ENCODE data around the gene MMP2.

MMP2 gene

DNA sequence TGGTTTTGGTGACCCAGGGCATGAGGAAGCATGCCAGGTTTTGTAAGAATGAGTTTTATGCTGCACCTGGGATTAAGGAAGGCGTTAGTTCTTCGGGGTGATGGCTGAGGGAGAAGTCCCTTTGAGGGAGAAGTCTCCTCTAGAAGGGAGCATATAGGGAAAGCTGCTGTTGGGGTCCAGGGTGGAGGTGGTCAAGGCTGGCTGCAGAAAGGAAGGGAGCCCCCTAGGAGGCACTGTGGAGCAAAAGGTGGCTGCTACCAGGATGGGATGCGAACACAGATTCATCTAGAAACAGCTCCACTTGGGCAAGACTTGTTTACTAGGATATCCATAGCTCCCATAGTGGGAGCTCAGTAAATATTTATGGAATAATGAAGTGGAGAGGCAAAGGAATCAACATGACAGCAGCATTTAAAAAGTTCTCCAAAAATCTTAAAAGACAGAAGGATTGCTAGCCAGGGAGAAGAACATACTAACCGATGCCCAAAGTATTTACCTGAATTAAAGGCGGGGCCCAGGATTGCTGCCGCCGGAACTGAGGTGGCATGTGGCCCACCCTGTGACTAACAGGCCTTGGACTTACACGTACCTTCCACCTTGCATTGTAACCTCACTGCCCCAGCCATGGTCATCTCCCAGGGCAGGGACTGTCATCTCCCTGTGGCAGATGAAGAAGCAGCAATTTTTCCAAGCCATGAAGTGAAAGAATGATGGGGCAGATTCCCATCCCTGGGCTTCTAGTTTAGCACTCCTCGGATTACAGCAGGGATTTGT, 22.7 kb downstream of the MMP2 start:
- TF ChIP-seq, protein P1, sequence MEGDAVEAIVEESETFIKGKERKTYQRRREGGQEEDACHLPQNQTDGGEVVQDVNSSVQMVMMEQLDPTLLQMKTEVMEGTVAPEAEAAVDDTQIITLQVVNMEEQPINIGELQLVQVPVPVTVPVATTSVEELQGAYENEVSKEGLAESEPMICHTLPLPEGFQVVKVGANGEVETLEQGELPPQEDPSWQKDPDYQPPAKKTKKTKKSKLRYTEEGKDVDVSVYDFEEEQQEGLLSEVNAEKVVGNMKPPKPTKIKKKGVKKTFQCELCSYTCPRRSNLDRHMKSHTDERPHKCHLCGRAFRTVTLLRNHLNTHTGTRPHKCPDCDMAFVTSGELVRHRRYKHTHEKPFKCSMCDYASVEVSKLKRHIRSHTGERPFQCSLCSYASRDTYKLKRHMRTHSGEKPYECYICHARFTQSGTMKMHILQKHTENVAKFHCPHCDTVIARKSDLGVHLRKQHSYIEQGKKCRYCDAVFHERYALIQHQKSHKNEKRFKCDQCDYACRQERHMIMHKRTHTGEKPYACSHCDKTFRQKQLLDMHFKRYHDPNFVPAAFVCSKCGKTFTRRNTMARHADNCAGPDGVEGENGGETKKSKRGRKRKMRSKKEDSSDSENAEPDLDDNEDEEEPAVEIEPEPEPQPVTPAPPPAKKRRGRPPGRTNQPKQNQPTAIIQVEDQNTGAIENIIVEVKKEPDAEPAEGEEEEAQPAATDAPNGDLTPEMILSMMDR (IDR thresholded peaks at IDR 0.05; ENCODE audit: control insufficient read depth, insufficient read depth, low read depth, low read length, missing control alignments): peak; percentile 45
- no peak overlapping the region for H3K4me3 ChIP-seq (ENCODE audit: control insufficient read depth, low read depth, low read length)
- no peak for DNase-seq (ENCODE audit: low read depth)

GRCh38 chr16:55502801-55503366, 23.9 kb downstream of the MMP2 start:
- H3K4me3 ChIP-seq (ENCODE audit: control insufficient read depth, low read depth, low read length): no peak overlapping the region
- no peak for DNase-seq (ENCODE audit: low read depth)
- TF ChIP-seq, protein P1 (IDR thresholded peaks at IDR 0.05; ENCODE audit: control insufficient read depth, insufficient read depth, low read depth, low read length, missing control alignments): no peak

- no peak for DNase-seq (ENCODE audit: low read depth)
- H3K4me3 ChIP-seq (ENCODE audit: control insufficient read depth, low read depth, low read length): no peak overlapping the region
- TF ChIP-seq, protein P1 (IDR thresholded peaks at IDR 0.05; ENCODE audit: control insufficient read depth, insufficient read depth, low read depth, low read length, missing control alignments): no peak
Observed at GRCh38 chr16:55503726-55504550, 24.9 kb downstream of the MMP2 start.

DNA sequence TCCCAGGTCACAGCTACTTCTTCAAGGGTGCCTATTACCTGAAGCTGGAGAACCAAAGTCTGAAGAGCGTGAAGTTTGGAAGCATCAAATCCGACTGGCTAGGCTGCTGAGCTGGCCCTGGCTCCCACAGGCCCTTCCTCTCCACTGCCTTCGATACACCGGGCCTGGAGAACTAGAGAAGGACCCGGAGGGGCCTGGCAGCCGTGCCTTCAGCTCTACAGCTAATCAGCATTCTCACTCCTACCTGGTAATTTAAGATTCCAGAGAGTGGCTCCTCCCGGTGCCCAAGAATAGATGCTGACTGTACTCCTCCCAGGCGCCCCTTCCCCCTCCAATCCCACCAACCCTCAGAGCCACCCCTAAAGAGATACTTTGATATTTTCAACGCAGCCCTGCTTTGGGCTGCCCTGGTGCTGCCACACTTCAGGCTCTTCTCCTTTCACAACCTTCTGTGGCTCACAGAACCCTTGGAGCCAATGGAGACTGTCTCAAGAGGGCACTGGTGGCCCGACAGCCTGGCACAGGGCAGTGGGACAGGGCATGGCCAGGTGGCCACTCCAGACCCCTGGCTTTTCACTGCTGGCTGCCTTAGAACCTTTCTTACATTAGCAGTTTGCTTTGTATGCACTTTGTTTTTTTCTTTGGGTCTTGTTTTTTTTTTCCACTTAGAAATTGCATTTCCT, 26.5 kb downstream of the MMP2 start:
- TF ChIP-seq, protein P1 (IDR thresholded peaks at IDR 0.05; ENCODE audit: control insufficient read depth, insufficient read depth, low read depth, low read length, missing control alignments): no peak
- H3K4me3 ChIP-seq (ENCODE audit: control insufficient read depth, low read depth, low read length): no peak overlapping the region
- DNase-seq (ENCODE audit: low read depth): no peak

DNA sequence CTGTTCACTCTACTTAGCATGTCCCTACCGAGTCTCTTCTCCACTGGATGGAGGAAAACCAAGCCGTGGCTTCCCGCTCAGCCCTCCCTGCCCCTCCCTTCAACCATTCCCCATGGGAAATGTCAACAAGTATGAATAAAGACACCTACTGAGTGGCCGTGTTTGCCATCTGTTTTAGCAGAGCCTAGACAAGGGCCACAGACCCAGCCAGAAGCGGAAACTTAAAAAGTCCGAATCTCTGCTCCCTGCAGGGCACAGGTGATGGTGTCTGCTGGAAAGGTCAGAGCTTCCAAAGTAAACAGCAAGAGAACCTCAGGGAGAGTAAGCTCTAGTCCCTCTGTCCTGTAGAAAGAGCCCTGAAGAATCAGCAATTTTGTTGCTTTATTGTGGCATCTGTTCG, 27.1 kb downstream of the MMP2 start:
- DNase-seq (ENCODE audit: low read depth): no peak
- TF ChIP-seq, protein P1 (IDR thresholded peaks at IDR 0.05; ENCODE audit: control insufficient read depth, insufficient read depth, low read depth, low read length, missing control alignments): no peak
- H3K4me3 ChIP-seq (ENCODE audit: control insufficient read depth, low read depth, low read length): no peak overlapping the region

DNA sequence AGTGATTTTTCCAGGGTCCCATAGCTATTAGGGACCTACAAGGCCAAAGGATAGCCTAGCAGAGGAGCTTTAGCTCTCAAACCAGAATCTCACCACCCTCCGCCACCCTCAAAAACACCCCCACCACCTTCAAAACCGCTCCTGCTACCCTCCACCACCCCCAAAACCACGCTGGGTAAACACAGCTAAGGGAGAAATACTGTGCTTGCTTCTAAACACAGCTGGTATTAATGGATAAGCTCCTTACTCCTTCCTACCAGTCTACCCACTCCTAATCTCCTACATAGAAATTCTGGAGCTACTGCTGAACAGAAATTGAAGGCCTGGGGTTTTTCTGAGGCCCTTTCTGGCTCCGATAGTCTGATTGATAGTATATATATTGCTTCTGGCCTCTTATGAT, 27.7 kb downstream of the MMP2 start:
- no peak for DNase-seq (ENCODE audit: low read depth)
- no peak overlapping the region for H3K4me3 ChIP-seq (ENCODE audit: control insufficient read depth, low read depth, low read length)
- TF ChIP-seq, protein P1 (IDR thresholded peaks at IDR 0.05; ENCODE audit: control insufficient read depth, insufficient read depth, low read depth, low read length, missing control alignments): no peak

Measured in AG09309 (cell line).